A549 (cell line): ENCODE data around the gene SLC2A14.
"Not testable (repeated sequence)": the region's sequence is repeated elsewhere in the genome, so short reads cannot be mapped to it uniquely, and the experiment has no call there.

Source experiments
- CHD4 ChIP-seq: fragments of 200-600 bp; sonication (generic); IDR thresholded peaks from 2 replicates; pipeline ENCODE4 v1.6.1; 2016; ENCODE audit warnings: antibody characterized with exemption, mild to moderate bottlenecking, borderline replicate concordance
- EP300 ChIP-seq, 2 experiments: fragments of >200 bp; sonication (Bioruptor Twin); formaldehyde crosslinking; IDR thresholded peaks; 2 replicates in 1 of 2; 3 replicates in 1 of 2; pipeline ENCODE4 v1.6.1; 2016 to 2017
- HDAC2 ChIP-seq: fragments of 200-600 bp; sonication (generic); IDR thresholded peaks from 2 replicates; pipeline ENCODE4 v1.6.1; 2016
- HMGXB4 ChIP-seq: fragments of 250-450 bp; sonication (Bioruptor Pico); IDR thresholded peaks from 2 replicates; pipeline ENCODE4 v1.5.0; 2021; ENCODE audit warnings: mild to moderate bottlenecking, moderate library complexity, borderline replicate concordance
- MAFK ChIP-seq: fragments of 450-650 bp; IDR thresholded peaks from 2 replicates; pipeline ENCODE4 v1.6.1; 2014; ENCODE audit not compliant: partially characterized antibody
- REST ChIP-seq: fragments of 200-600 bp; sonication (generic); IDR thresholded peaks from 2 replicates; pipeline ENCODE4 v1.6.1; 2016; ENCODE audit warnings: antibody characterized with exemption, mild to moderate bottlenecking, moderate library complexity
- TF ChIP-seq, protein P1 (sequence below): fragments of >200 bp; sonication (Bioruptor Twin); formaldehyde crosslinking; IDR thresholded peaks from 3 replicates; pipeline ENCODE4 v1.5.1; 2016

DNA sequence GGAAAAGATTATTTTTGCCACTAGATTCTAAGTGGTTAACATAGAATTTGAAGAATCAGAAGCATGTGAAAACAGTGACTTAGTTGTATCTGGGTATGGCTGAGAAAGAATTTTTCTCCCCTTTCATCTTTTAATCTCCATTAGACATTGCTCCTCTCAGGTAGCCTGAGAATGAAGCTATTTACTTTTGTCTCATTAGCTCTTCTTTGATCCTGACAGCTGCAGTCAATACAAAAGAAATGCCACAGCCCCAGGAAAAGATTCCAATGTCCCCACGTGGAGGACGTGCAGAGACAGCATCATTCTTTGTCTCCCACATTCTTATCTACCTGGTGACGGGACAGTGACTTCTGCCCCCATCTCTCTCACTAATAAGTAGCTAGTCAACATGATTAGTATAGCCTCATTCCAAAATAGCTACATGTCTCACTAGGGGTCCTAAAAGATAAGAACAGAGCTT, 21.1 kb downstream of the SLC2A14 start:
- not testable (repeated sequence) for TF ChIP-seq EP300 (IDR thresholded peaks at IDR 0.05); REST; HMGXB4 (CRISPR knock-in tag); MAFK; CHD4; HDAC2
- TF ChIP-seq, protein P1, sequence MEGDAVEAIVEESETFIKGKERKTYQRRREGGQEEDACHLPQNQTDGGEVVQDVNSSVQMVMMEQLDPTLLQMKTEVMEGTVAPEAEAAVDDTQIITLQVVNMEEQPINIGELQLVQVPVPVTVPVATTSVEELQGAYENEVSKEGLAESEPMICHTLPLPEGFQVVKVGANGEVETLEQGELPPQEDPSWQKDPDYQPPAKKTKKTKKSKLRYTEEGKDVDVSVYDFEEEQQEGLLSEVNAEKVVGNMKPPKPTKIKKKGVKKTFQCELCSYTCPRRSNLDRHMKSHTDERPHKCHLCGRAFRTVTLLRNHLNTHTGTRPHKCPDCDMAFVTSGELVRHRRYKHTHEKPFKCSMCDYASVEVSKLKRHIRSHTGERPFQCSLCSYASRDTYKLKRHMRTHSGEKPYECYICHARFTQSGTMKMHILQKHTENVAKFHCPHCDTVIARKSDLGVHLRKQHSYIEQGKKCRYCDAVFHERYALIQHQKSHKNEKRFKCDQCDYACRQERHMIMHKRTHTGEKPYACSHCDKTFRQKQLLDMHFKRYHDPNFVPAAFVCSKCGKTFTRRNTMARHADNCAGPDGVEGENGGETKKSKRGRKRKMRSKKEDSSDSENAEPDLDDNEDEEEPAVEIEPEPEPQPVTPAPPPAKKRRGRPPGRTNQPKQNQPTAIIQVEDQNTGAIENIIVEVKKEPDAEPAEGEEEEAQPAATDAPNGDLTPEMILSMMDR, result not testable (repeated sequence)
